Measurements from ENCODE around the gene BATF.

Gene BATF

GRCh38 chr14:75563931-75564330, 41.7 kb downstream of the BATF start:
- DNase-seq = no peak

GRCh38 chr14:75565056-75565455, 42.8 kb downstream of the BATF start:
- no peak for DNase-seq

- peak; percentile 70 for DNase-seq
These were observed 44.1 kb downstream of the BATF start for GRCh38 chr14:75566321-75566720.

GRCh38 chr14:75566752-75567151, 44.5 kb downstream of the BATF start:
- no peak for DNase-seq

- DNase-seq = no peak
These were observed 45.9 kb downstream of the BATF start for GRCh38 chr14:75568140-75568539.

GRCh38 chr14:75568791-75569190, 46.5 kb downstream of the BATF start:
- no peak for DNase-seq

- DNase-seq = peak; percentile 62
These were observed 48.5 kb downstream of the BATF start for GRCh38 chr14:75570797-75571196.

- DNase-seq = no peak
These were observed 49.8 kb downstream of the BATF start for GRCh38 chr14:75572104-75572503.

- DNase-seq = no peak
These were observed 54.8 kb downstream of the BATF start for GRCh38 chr14:75577090-75577489.

- DNase-seq = peak; percentile 91
These were observed 55.4 kb downstream of the BATF start for GRCh38 chr14:75577729-75578101.

- peak; percentile 96 for DNase-seq
These were observed 56.0 kb downstream of the BATF start, which contains the start of gene FLVCR2 for GRCh38 chr14:75578102-75578785. Gene FLVCR2, plus strand, starts transcription at chr14:75578620. Its CDS starts 353 bp downstream, at chr14:75578973.

- no peak for DNase-seq
These were observed 56.6 kb downstream of the BATF start for GRCh38 chr14:75578786-75579337.

- DNase-seq = peak; percentile 40
These were observed 57.1 kb downstream of the BATF start for GRCh38 chr14:75579338-75579864.

GRCh38 chr14:75579882-75580281, 57.6 kb downstream of the BATF start:
- no peak for DNase-seq

- DNase-seq = no peak
These were observed 65.1 kb downstream of the BATF start for GRCh38 chr14:75587388-75587787.

- peak; percentile 70 for DNase-seq
These were observed 67.7 kb downstream of the BATF start for GRCh38 chr14:75589931-75590330.

- DNase-seq = no peak
These were observed 69.2 kb downstream of the BATF start for GRCh38 chr14:75591331-75591946.

GRCh38 chr14:75591987-75592575, 69.8 kb downstream of the BATF start:
- DNase-seq = no peak

GRCh38 chr14:75595226-75595625, 73.0 kb downstream of the BATF start:
- DNase-seq = peak; percentile 63

Measured in suppressor macrophage treated with lipopolysaccharide for 4 hours (primary cell).